Placental epithelial cell (primary cell): ENCODE results near the gene CYB5R2. TPM values are rescaled to one million over a fixed set of nuclear protein-coding genes. Genes with fewer than 3 reads are reported as not detected.

Experiments
- total RNA-seq: library from RNA; depleted of rRNA; stranded (reverse); fragments of >200 nt; gene quantifications from 2 replicates; pipeline ENCODE4 v1.2.3, GENCODE V29; 2012

CYB5R2 gene
- total RNA-seq: 17.0 and 28.7 TPM in 2 replicates

DNA sequence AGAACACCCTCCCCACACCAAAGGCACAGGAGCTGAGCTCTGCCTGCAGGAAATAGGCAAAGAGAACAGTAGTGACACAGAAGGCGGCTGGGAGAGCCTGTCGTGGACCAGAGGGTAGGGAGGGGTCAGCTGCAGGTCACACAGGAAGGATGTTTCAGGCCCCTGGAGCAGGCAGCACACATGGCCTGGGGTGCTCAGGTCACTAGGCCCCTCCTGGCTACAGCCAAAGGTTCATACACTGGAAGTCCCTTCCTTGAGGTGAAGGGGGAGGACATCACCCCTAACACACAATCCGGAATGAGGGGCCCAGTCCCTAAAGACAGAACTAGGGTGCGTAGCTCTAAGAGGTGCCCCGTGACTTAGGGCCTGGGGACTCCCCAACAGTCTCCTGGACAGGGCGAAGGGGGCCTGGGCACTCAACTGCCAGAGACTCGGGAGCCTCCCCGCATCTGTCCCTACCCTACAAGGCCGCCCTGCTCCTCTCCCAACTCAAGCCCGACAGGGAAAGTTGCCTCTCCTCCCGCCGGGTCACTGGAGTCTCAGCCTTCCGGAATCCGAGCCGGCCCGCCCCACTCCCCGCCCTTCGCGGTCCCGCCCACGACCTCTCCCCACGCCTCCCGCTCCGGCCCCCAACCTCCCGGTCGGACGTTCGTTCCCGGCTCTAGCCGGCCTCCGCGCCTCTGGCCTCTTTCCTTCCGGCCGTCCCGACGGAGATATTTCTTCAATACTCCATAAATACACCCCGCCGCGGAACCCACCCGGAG, at the start of gene CYB5R2:
TSS of gene CYB5R2 (minus strand) at position 541 of the 764 bp plus-strand sequence. CDS start 675 bp downstream, outside the sequence.

DNA sequence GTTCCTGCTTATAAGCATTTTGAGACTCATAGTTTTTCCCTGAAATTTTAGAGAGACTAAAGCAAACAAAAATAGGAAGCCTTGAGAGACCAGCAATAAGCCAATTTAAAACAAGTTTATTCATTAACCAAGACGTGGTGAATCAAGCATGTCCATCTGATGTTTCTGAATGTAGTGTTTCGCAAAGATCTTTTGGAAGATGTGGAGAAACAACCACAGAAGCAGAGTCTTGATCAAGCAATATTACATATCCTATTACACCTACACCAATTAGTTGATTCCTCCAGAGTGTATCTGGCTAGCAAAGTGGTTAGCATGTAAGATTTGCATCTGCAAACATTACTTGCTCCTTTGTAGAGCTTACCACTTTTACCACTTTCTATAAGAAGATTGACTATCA, 33.1 kb upstream of the CYB5R2 start, which contains the start of gene OVCH2:
TSS of gene OVCH2 (minus strand) at position 101 of the 400 bp plus-strand sequence. CDS start at position 18, 83 bp downstream.

Other genes starting within 250 kb of the CYB5R2 start
- gene OLFML1, start 188.0 kb downstream of the CYB5R2 start, total RNA-seq: under 0.01 TPM in 1 of 2 replicates, not detected in the other
- gene PPFIBP2, start 159.5 kb downstream of the CYB5R2 start, total RNA-seq: 2.0 and 3.1 TPM in 2 replicates
- 0.79 and 3.3 TPM in 2 replicates for gene OVCH2, start 33.0 kb upstream of the CYB5R2 start, total RNA-seq
- 0.79 and 4.4 TPM in 2 replicates for gene OR5P2, start 123.4 kb upstream of the CYB5R2 start, total RNA-seq
- gene OR5P3, start 157.3 kb upstream of the CYB5R2 start, total RNA-seq: 2.0 and 4.6 TPM in 2 replicates